GM23338 (cell line): ENCODE results near the gene MFN1. TPM values are rescaled to one million over a fixed set of nuclear protein-coding genes. Genes with fewer than 3 reads are reported as not detected.

Experiments
- ATAC-seq: fragments of 200-7000 bp; cut with Tn5 transposase; 3 replicates; pipeline ENCODE4 v1.9.1; 2020
- DNase-seq: peaks from one replicate; pipeline ENCODE4 v3.0.0-alpha.2; 2015; ENCODE audit warnings: low spot score
- H2AFZ ChIP-seq: fragments of 200-600 bp; sonication (generic); 2 replicates; pipeline ENCODE4 v1.8.0; 2016; ENCODE audit warnings: antibody characterized with exemption, mild to moderate bottlenecking, moderate library complexity
- H3F3A ChIP-seq: fragments of 200-600 bp; sonication (generic); replicated peaks from 2 replicates; pipeline ENCODE4 v1.8.0; 2017; ENCODE audit warnings: antibody characterized with exemption, mixed run types, low read depth
- H3K27ac ChIP-seq: fragments of 200-600 bp; sonication (generic); 2 replicates; pipeline ENCODE4 v1.6.1; 2016; ENCODE audit warnings: low read depth
- H3K27me3 ChIP-seq: fragments of 200-600 bp; sonication (generic); 2 replicates; pipeline ENCODE4 v1.8.0; 2016; ENCODE audit warnings: mild to moderate bottlenecking, mixed run types, moderate library complexity; ENCODE audit not compliant: insufficient read depth
- H3K36me3 ChIP-seq: fragments of 200-600 bp; sonication (generic); 2 replicates; pipeline ENCODE4 v1.8.0; 2016; ENCODE audit warnings: mild to moderate bottlenecking; ENCODE audit not compliant: insufficient read depth
- H3K4me1 ChIP-seq: fragments of 200-600 bp; sonication (generic); 2 replicates; pipeline ENCODE4 v1.8.0; 2016; ENCODE audit warnings: mild to moderate bottlenecking, moderate library complexity; ENCODE audit not compliant: insufficient read depth
- H3K4me2 ChIP-seq: fragments of 200-600 bp; sonication (generic); 2 replicates; pipeline ENCODE4 v1.7.1; 2017; ENCODE audit warnings: mixed run types
- H3K4me3 ChIP-seq: fragments of 200-600 bp; sonication (generic); 2 replicates; pipeline ENCODE4 v1.6.1; 2016; ENCODE audit warnings: mixed run types
- H3K79me2 ChIP-seq: fragments of 200-600 bp; sonication (generic); replicated peaks from 2 replicates; pipeline ENCODE4 v1.8.0; 2017; ENCODE audit warnings: mild to moderate bottlenecking; ENCODE audit not compliant: insufficient read depth
- H3K9me2 ChIP-seq: fragments of 200-600 bp; sonication (generic); 2 replicates; pipeline ENCODE4 v1.8.0; 2017; ENCODE audit not compliant: insufficient read depth
- H4K20me1 ChIP-seq: fragments of 200-600 bp; sonication (generic); replicated peaks from 2 replicates; pipeline ENCODE4 v1.8.0; 2017; ENCODE audit warnings: mild to moderate bottlenecking; ENCODE audit not compliant: insufficient read depth
- H3K27ac Mint-ChIP-seq: 2 replicates; pipeline ENCODE4 v1.8.0; 2020; ENCODE audit warnings: inconsistent platforms, mild to moderate bottlenecking, moderate library complexity, mixed read lengths
- H3K27me3 Mint-ChIP-seq: 3 replicates; pipeline ENCODE4 v1.8.0; 2022; ENCODE audit warnings: low read depth, mild to moderate bottlenecking, moderate library complexity, mixed read lengths, inconsistent platforms; ENCODE audit not compliant: insufficient read depth, poor library complexity
- H3K36me3 Mint-ChIP-seq: 3 replicates; pipeline ENCODE4 v1.8.0; 2021; ENCODE audit warnings: low read depth, mild to moderate bottlenecking, inconsistent platforms, moderate library complexity, mixed read lengths
- H3K4me1 Mint-ChIP-seq: 3 replicates; pipeline ENCODE4 v1.8.0; 2020; ENCODE audit warnings: mild to moderate bottlenecking, inconsistent platforms, mixed read lengths
- H3K4me3 Mint-ChIP-seq: 3 replicates; pipeline ENCODE4 v1.8.0; 2021; ENCODE audit warnings: moderate library complexity, mild to moderate bottlenecking, inconsistent platforms, mixed read lengths
- H3K9me3 Mint-ChIP-seq: 3 replicates; pipeline ENCODE4 v1.8.0; 2020; ENCODE audit warnings: moderate library complexity, mild to moderate bottlenecking, inconsistent platforms, mixed read lengths
- ETS1 ChIP-seq: IDR thresholded peaks from 2 replicates; pipeline ENCODE4 v1.6.1; 2016; ENCODE audit warnings: antibody characterized with exemption
- NANOG ChIP-seq: IDR thresholded peaks from 2 replicates; pipeline ENCODE4 v1.6.1; 2016; ENCODE audit warnings: antibody characterized with exemption, borderline replicate concordance
- POLR2AphosphoS5 ChIP-seq: IDR thresholded peaks from 2 replicates; pipeline ENCODE4 v1.6.1; 2016; ENCODE audit warnings: antibody characterized with exemption, low read depth
- ZNF114 ChIP-seq: fragments of 250-450 bp; sonication (Bioruptor Pico); IDR thresholded peaks from 2 replicates; pipeline ENCODE4 v1.5.0; 2020; ENCODE audit warnings: mild to moderate bottlenecking, moderate library complexity
- ZNF331 ChIP-seq: fragments of 250-450 bp; sonication (Bioruptor Pico); IDR thresholded peaks from 2 replicates; pipeline ENCODE4 v1.5.0; 2020; ENCODE audit warnings: low read depth, mild to moderate bottlenecking, moderate library complexity
- polyA plus RNA-seq: library from polyadenylated mRNA; unstranded; fragments of >200 nt; fragmentation: Nextera tagmentation; extraction: Ambion mirVana; gene quantifications from 2 replicates; pipeline ENCODE4 v1.2.1, GENCODE V29; 2016
- total RNA-seq: library from RNA; depleted of rRNA; stranded (reverse); fragments of >200 nt; shearing (Covaris generic); gene quantifications from 2 replicates; pipeline ENCODE4 v1.2.3, GENCODE V29; 2014
- TF ChIP-seq, protein P1 (sequence below): fragments of 250-450 bp; sonication (Bioruptor Pico); IDR thresholded peaks from 2 replicates; pipeline ENCODE4 v1.5.0; 2020; ENCODE audit warnings: mild to moderate bottlenecking, moderate library complexity
- TF ChIP-seq, protein P2 (sequence below), 2 experiments: fragments of 200-600 bp in 1 of 2; sonication (generic) in 1 of 2; conservative IDR thresholded peaks; 2 replicates each; pipeline versions ENCODE4 v1.5.1 to v1.6.1; 2016 to 2017; ENCODE audit warnings: antibody characterized with exemption in 2 of 2, low read depth in 2 of 2, mild to moderate bottlenecking in 2 of 2, moderate library complexity in 1 of 2
- TF ChIP-seq, protein P3 (sequence below): IDR thresholded peaks from one replicate; pipeline ENCODE4 v1.6.1; 2018; ENCODE audit warnings: antibody characterized with exemption; ENCODE audit not compliant: unreplicated experiment

MFN1 gene
- total and polyA plus RNA-seq, 2 experiments from 2014 or later: 16.1 to 36.2 TPM

DNA sequence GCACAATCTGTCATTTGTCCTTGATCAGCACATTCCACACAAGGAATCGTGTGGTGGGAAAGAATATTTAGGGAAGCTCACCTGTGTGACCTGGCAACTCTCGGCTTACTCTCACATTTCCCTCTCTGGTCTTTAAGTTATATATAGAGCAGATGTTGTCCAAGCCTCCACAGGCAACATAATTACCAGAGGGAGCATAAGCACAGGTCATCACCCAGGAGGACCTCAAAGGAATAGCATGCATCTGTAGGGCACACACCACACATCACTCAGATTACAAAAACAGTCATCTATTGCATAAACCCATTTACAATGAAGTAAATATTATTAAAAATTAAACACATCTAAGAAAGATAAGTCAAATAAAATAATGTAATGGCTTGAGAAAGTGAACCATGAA, 67.3 kb downstream of the MFN1 start (continued):
- TF ChIP-seq, protein P1, sequence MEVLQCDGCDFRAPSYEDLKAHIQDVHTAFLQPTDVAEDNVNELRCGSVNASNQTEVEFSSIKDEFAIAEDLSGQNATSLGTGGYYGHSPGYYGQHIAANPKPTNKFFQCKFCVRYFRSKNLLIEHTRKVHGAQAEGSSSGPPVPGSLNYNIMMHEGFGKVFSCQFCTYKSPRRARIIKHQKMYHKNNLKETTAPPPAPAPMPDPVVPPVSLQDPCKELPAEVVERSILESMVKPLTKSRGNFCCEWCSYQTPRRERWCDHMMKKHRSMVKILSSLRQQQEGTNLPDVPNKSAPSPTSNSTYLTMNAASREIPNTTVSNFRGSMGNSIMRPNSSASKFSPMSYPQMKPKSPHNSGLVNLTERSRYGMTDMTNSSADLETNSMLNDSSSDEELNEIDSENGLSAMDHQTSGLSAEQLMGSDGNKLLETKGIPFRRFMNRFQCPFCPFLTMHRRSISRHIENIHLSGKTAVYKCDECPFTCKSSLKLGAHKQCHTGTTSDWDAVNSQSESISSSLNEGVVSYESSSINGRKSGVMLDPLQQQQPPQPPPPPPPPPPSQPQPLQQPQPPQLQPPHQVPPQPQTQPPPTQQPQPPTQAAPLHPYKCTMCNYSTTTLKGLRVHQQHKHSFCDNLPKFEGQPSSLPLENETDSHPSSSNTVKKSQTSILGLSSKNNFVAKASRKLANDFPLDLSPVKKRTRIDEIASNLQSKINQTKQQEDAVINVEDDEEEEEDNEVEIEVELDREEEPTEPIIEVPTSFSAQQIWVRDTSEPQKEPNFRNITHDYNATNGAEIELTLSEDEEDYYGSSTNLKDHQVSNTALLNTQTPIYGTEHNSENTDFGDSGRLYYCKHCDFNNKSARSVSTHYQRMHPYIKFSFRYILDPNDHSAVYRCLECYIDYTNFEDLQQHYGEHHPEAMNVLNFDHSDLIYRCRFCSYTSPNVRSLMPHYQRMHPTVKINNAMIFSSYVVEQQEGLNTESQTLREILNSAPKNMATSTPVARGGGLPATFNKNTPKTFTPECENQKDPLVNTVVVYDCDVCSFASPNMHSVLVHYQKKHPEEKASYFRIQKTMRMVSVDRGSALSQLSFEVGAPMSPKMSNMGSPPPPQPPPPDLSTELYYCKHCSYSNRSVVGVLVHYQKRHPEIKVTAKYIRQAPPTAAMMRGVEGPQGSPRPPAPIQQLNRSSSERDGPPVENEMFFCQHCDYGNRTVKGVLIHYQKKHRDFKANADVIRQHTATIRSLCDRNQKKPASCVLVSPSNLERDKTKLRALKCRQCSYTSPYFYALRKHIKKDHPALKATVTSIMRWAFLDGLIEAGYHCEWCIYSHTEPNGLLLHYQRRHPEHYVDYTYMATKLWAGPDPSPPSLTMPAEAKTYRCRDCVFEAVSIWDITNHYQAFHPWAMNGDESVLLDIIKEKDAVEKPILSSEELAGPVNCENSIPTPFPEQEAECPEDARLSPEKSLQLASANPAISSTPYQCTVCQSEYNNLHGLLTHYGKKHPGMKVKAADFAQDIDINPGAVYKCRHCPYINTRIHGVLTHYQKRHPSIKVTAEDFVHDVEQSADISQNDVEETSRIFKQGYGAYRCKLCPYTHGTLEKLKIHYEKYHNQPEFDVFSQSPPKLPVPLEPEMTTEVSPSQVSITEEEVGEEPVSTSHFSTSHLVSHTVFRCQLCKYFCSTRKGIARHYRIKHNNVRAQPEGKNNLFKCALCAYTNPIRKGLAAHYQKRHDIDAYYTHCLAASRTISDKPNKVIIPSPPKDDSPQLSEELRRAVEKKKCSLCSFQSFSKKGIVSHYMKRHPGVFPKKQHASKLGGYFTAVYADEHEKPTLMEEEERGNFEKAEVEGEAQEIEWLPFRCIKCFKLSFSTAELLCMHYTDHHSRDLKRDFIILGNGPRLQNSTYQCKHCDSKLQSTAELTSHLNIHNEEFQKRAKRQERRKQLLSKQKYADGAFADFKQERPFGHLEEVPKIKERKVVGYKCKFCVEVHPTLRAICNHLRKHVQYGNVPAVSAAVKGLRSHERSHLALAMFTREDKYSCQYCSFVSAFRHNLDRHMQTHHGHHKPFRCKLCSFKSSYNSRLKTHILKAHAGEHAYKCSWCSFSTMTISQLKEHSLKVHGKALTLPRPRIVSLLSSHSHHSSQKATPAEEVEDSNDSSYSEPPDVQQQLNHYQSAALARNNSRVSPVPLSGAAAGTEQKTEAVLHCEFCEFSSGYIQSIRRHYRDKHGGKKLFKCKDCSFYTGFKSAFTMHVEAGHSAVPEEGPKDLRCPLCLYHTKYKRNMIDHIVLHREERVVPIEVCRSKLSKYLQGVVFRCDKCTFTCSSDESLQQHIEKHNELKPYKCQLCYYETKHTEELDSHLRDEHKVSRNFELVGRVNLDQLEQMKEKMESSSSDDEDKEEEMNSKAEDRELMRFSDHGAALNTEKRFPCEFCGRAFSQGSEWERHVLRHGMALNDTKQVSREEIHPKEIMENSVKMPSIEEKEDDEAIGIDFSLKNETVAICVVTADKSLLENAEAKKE (CRISPR knock-in tag): no peak
- TF ChIP-seq NANOG: no peak
- no peak for TF ChIP-seq POLR2AphosphoS5
- TF ChIP-seq ZNF331 (CRISPR knock-in tag): no peak
- TF ChIP-seq, protein P2, sequence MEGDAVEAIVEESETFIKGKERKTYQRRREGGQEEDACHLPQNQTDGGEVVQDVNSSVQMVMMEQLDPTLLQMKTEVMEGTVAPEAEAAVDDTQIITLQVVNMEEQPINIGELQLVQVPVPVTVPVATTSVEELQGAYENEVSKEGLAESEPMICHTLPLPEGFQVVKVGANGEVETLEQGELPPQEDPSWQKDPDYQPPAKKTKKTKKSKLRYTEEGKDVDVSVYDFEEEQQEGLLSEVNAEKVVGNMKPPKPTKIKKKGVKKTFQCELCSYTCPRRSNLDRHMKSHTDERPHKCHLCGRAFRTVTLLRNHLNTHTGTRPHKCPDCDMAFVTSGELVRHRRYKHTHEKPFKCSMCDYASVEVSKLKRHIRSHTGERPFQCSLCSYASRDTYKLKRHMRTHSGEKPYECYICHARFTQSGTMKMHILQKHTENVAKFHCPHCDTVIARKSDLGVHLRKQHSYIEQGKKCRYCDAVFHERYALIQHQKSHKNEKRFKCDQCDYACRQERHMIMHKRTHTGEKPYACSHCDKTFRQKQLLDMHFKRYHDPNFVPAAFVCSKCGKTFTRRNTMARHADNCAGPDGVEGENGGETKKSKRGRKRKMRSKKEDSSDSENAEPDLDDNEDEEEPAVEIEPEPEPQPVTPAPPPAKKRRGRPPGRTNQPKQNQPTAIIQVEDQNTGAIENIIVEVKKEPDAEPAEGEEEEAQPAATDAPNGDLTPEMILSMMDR (conservative IDR thresholded peaks at IDR 0.05; ENCODE audit: low read depth in 2 of 2): no peak
- TF ChIP-seq ETS1: no peak
- no peak for TF ChIP-seq ZNF114 (CRISPR knock-in tag)

DNA sequence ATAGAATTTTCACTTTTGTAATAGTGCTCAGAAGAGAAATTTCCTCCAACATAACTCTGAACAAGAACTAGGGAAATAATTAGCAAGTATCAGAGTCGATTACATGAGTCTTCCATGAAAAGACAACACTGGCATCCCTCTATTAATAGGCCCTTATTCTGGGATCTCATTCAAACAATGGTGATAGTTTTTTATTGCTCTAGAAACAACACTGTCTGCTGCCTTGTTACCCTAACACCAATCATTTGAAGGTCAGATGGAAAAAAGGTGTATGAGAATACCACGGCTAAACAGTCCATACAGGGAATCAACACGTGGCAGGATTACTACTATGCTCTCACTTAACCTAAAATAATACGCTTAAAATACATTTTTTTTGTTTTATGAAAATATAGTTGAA, 67.9 kb downstream of the MFN1 start:
- Histone ChIP-seq H3K4me1 (no peaks in the 10 kb centered on the region), H4K20me1 (no peaks in the 10 kb centered on the region), H3K9me2 (no peaks in the 10 kb centered on the region), H3F3A (no peaks in the 10 kb centered on the region), H3K27me3 (no peaks in the 10 kb centered on the region), H2AFZ (no peak overlapping the region), H3K4me3 (no peak overlapping the region), H3K4me2 (no peak overlapping the region), H3K27ac (no peak overlapping the region), H3K79me2 (no peaks in the 10 kb centered on the region), H3K36me3 (no peaks in the 10 kb centered on the region)
- H3K4me1 Mint-ChIP-seq: peaks cover 2% of the 10 kb centered on the region; the same call in 2 of the 3 replicates
- H3K9me3 Mint-ChIP-seq: no peaks in the 10 kb centered on the region
- ATAC-seq (no peak), DNase-seq (no peak)
- no peak overlapping the region for H3K4me3 Mint-ChIP-seq
- H3K27ac Mint-ChIP-seq: no peak overlapping the region
- H3K27me3 Mint-ChIP-seq: no peaks in the 10 kb centered on the region
- H3K36me3 Mint-ChIP-seq: peaks cover 4% of the 10 kb centered on the region; the same call in 1 of the 3 replicates
- TF ChIP-seq ZNF331 (CRISPR knock-in tag) (no peak), ZNF114 (CRISPR knock-in tag) (no peak)
- TF ChIP-seq, protein P3, sequence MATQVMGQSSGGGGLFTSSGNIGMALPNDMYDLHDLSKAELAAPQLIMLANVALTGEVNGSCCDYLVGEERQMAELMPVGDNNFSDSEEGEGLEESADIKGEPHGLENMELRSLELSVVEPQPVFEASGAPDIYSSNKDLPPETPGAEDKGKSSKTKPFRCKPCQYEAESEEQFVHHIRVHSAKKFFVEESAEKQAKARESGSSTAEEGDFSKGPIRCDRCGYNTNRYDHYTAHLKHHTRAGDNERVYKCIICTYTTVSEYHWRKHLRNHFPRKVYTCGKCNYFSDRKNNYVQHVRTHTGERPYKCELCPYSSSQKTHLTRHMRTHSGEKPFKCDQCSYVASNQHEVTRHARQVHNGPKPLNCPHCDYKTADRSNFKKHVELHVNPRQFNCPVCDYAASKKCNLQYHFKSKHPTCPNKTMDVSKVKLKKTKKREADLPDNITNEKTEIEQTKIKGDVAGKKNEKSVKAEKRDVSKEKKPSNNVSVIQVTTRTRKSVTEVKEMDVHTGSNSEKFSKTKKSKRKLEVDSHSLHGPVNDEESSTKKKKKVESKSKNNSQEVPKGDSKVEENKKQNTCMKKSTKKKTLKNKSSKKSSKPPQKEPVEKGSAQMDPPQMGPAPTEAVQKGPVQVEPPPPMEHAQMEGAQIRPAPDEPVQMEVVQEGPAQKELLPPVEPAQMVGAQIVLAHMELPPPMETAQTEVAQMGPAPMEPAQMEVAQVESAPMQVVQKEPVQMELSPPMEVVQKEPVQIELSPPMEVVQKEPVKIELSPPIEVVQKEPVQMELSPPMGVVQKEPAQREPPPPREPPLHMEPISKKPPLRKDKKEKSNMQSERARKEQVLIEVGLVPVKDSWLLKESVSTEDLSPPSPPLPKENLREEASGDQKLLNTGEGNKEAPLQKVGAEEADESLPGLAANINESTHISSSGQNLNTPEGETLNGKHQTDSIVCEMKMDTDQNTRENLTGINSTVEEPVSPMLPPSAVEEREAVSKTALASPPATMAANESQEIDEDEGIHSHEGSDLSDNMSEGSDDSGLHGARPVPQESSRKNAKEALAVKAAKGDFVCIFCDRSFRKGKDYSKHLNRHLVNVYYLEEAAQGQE: no peak
